Sigmoid colon (tissue), 4 donors: ENCODE results near the gene GPR155.

ENCODE experiments used
- CTCF ChIP-seq, 4 experiments: fragments of 450-650 bp in 3 of 4; fragments of 200-600 bp in 1 of 4; IDR thresholded peaks; one replicate each; pipeline ENCODE4 v1.5.1; 2016 to 2019; ENCODE audit warnings: antibody characterized with exemption in 4 of 4, mild to moderate bottlenecking in 3 of 4, moderate library complexity in 2 of 4
- POLR2A ChIP-seq, 2 donors: fragments of 450-650 bp; IDR thresholded peaks; one replicate each; pipeline ENCODE4 v1.6.1; 2016; ENCODE audit warnings: antibody characterized with exemption in 2 of 2, mild to moderate bottlenecking in 2 of 2, moderate library complexity in 2 of 2
- POLR2AphosphoS5 ChIP-seq, 4 donors: sonication (generic); formaldehyde crosslinking; IDR thresholded peaks; one replicate each; pipeline ENCODE4 v1.6.1; 2017; ENCODE audit warnings: antibody characterized with exemption in 4 of 4

- TF ChIP-seq POLR2A (IDR thresholded peaks at IDR 0.05) = no peak
- TF ChIP-seq CTCF (IDR thresholded peaks at IDR 0.05) = no peak
- TF ChIP-seq POLR2AphosphoS5 (IDR thresholded peaks at IDR 0.05) = no peak
These were observed 101.6 kb downstream of the GPR155 start for GRCh38 chr2:174385201-174385600.
